Esophagus muscularis mucosa (tissue), 4 donors: ENCODE data around the gene TMCO1. TPM values are rescaled to one million over a fixed set of nuclear protein-coding genes. Genes with fewer than 3 reads are reported as not detected.

Source experiments
- DNase-seq: peaks from one replicate; pipeline ENCODE4 v3.0.0-alpha.2; 2017; ENCODE audit errors: extremely low spot score
- H3K27ac ChIP-seq, 4 donors: fragments of 200-600 bp; sonication (generic); replicated peaks in 1 of 4; 1 replicate in 3 of 4; 2 replicates in 1 of 4; pipeline ENCODE4 v1.5.1; 2016 to 2019; ENCODE audit warnings: mild to moderate bottlenecking in 1 of 4
- H3K27me3 ChIP-seq, 4 donors: fragments of 200-600 bp; sonication (generic); one replicate each; pipeline versions ENCODE4 v1.5.1 to v1.6.0; 2016 to 2019
- H3K36me3 ChIP-seq, 4 donors: fragments of 200-600 bp; sonication (generic); one replicate each; pipeline ENCODE4 v1.5.1; 2016 to 2019
- H3K4me1 ChIP-seq, 4 donors: fragments of 200-600 bp; sonication (generic); one replicate each; pipeline ENCODE4 v1.5.1; 2016 to 2019
- H3K4me3 ChIP-seq, 4 donors: fragments of 200-600 bp; sonication (generic); 1 replicate in 2 of 4; 2 replicates in 2 of 4; pipeline ENCODE4 v1.5.1; 2016 to 2019; ENCODE audit warnings: mild to moderate bottlenecking in 4 of 4, moderate library complexity in 1 of 4
- H3K9me3 ChIP-seq, 4 donors: fragments of 200-600 bp; sonication (generic); 1 replicate in 3 of 4; 2 replicates in 1 of 4; pipeline ENCODE4 v1.5.1; 2016 to 2019
- CTCF ChIP-seq, 3 experiments: fragments of 200-600 bp in 2 of 3; fragments of 450-650 bp in 1 of 3; sonication (generic) in 2 of 3; IDR thresholded peaks; one replicate each; pipeline ENCODE4 v1.5.1; 2017 to 2019; ENCODE audit warnings: antibody characterized with exemption in 3 of 3, mild to moderate bottlenecking in 2 of 3, moderate library complexity in 1 of 3
- EP300 ChIP-seq: sonication (generic); formaldehyde crosslinking; IDR thresholded peaks from one replicate; pipeline ENCODE4 v1.6.1; 2017; ENCODE audit warnings: antibody characterized with exemption
- POLR2A ChIP-seq: fragments of 450-650 bp; IDR thresholded peaks from one replicate; pipeline ENCODE4 v1.6.1; 2017; ENCODE audit warnings: antibody characterized with exemption, moderate library complexity, mild to moderate bottlenecking, low read depth
- POLR2AphosphoS5 ChIP-seq, 2 donors: sonication (generic); formaldehyde crosslinking; IDR thresholded peaks; one replicate each; pipeline ENCODE4 v1.6.1; 2017; ENCODE audit warnings: antibody characterized with exemption in 2 of 2
- WGBS: methylation state at CpG from one replicate; pipeline ENCODE4 v1.1.5; 2018; 5-methylcytosine and 5-hydroxymethylcytosine counted together
- intact Hi-C: fragments of 100-400 bp; cut with DNase I; formaldehyde crosslinking; loops from one replicate; pipeline ENCODE4 v1.15.1; 2023
- total RNA-seq, 4 donors: library from RNA; depleted of rRNA; stranded (reverse); fragments of >200 nt; gene quantifications; one replicate each; pipeline versions ENCODE4 v1.1.0 to v1.2.1, GENCODE V29; 2016

TMCO1 gene
- total RNA-seq, 4 donors from 2014 or later, result 36.0 to 45.7 (median 37.8) TPM

- no peaks in the 10 kb centered on the region for H3K9me3 ChIP-seq
- peaks cover 11 to 17% (median 15%) of the 10 kb centered on the region in 4 donors for H3K4me1 ChIP-seq
- no peak overlapping the region for H3K4me3 ChIP-seq
- H3K36me3 ChIP-seq, result peaks cover 0 to 12% (median 6%) of the 10 kb centered on the region in 4 donors
- intact Hi-C loops, result no loop called here
- H3K27ac ChIP-seq, result no peak overlapping the region
- no peak for DNase-seq
- TF ChIP-seq CTCF (IDR thresholded peaks at IDR 0.05), result no peak
- TF ChIP-seq POLR2A, result no peak
- no peak for TF ChIP-seq POLR2AphosphoS5 (IDR thresholded peaks at IDR 0.05)
- no peak for TF ChIP-seq EP300
- WGBS, result 88% methylated on average over 9 of the region's 9 CpGs
- no peaks in the 10 kb centered on the region for H3K27me3 ChIP-seq
These were observed 4.8 kb upstream of the TMCO1 start for GRCh38 chr1:165773324-165773965.

- TF ChIP-seq EP300 (no peak), POLR2A (no peak), POLR2AphosphoS5 (IDR thresholded peaks at IDR 0.05) (no peak), CTCF (IDR thresholded peaks at IDR 0.05) (no peak)
- Histone ChIP-seq H3K4me1 (peaks cover 15 to 22% (median 20%) of the 10 kb centered on the region in 4 donors), H3K27ac (no peak overlapping the region), H3K36me3 (peaks cover 0 to 13% (median 6%) of the 10 kb centered on the region in 4 donors), H3K27me3 (no peaks in the 10 kb centered on the region), H3K4me3 (no peak overlapping the region), H3K9me3 (no peaks in the 10 kb centered on the region)
- WGBS, result 92% methylated on average over 3 of the region's 3 CpGs
- intact Hi-C loops, result no loop called here
- DNase-seq, result no peak
These were observed 4.1 kb upstream of the TMCO1 start for GRCh38 chr1:165772739-165773138.

- Histone ChIP-seq H3K36me3 (peaks cover 6 to 62% (median 33%) of the 10 kb centered on the region in 4 donors), H3K4me1 (peaks cover 8 to 34% (median 26%) of the 10 kb centered on the region in 4 donors), H3K27ac (no peak overlapping the region), H3K9me3 (no peaks in the 10 kb centered on the region), H3K4me3 (no peak overlapping the region), H3K27me3 (no peaks in the 10 kb centered on the region)
- DNase-seq, result no peak
- intact Hi-C loops, result no loop called here
- WGBS, result 94% methylated on average over 1 of the region's 1 CpG
- TF ChIP-seq CTCF (IDR thresholded peaks at IDR 0.05), result no peak
- no peak for TF ChIP-seq EP300
- TF ChIP-seq POLR2AphosphoS5 (IDR thresholded peaks at IDR 0.05), result no peak
- no peak for TF ChIP-seq POLR2A
These were observed 4.4 kb downstream of the TMCO1 start for GRCh38 chr1:165764277-165764676.

GRCh38 chr1:165763442-165763841, 5.2 kb downstream of the TMCO1 start:
- Histone ChIP-seq H3K4me3 (no peak overlapping the region), H3K9me3 (no peaks in the 10 kb centered on the region), H3K4me1 (peaks cover 8 to 34% (median 25%) of the 10 kb centered on the region in 4 donors), H3K27me3 (no peaks in the 10 kb centered on the region), H3K27ac (no peak overlapping the region), H3K36me3 (peaks cover 6 to 69% (median 33%) of the 10 kb centered on the region in 4 donors)
- TF ChIP-seq EP300 (no peak), POLR2A (no peak), CTCF (IDR thresholded peaks at IDR 0.05) (no peak), POLR2AphosphoS5 (IDR thresholded peaks at IDR 0.05) (no peak)
- DNase-seq, result no peak
- WGBS, result 76% methylated on average over 2 of the region's 2 CpGs
- intact Hi-C loops, result no loop called here
